Type B pancreatic cell (in vitro differentiated cells): ENCODE measurements around the gene CACNA1D. TPM values are rescaled to one million over a fixed set of nuclear protein-coding genes. Genes with fewer than 3 reads are reported as not detected.

ENCODE experiments used
- DNase-seq: peaks from one replicate; pipeline ENCODE4 v3.0.0; 2021; ENCODE audit warnings: mixed read lengths; ENCODE audit not compliant: unreplicated experiment; ENCODE audit errors: extremely low spot score
- H3K27ac Mint-ChIP-seq: 2 replicates; pipeline ENCODE4 v1.8.0; 2021; ENCODE audit warnings: mild to moderate bottlenecking, mixed read lengths
- H3K27me3 Mint-ChIP-seq: 2 replicates; pipeline ENCODE4 v1.8.0; 2021; ENCODE audit warnings: mixed read lengths
- H3K36me3 Mint-ChIP-seq: 2 replicates; pipeline ENCODE4 v1.8.0; 2021; ENCODE audit warnings: mixed read lengths
- H3K4me1 Mint-ChIP-seq: one replicate; pipeline ENCODE4 v1.8.0; 2021; ENCODE audit warnings: mixed read lengths; ENCODE audit not compliant: unreplicated experiment
- H3K4me3 Mint-ChIP-seq: 2 replicates; pipeline ENCODE4 v1.8.0; 2021; ENCODE audit warnings: mild to moderate bottlenecking, mixed read lengths
- H3K9me3 Mint-ChIP-seq: 2 replicates; pipeline ENCODE4 v1.8.0; 2021; ENCODE audit warnings: mixed read lengths
- CTCF ChIP-seq: fragments of 200-600 bp; sonication (generic); conservative IDR thresholded peaks from 2 replicates; pipeline ENCODE4 v1.5.0; 2021; ENCODE audit warnings: antibody characterized with exemption, mild to moderate bottlenecking
- total RNA-seq: library from RNA; stranded (reverse); gene quantifications from 2 replicates; pipeline ENCODE4 v1.2.1, GENCODE V29; 2021; ENCODE audit warnings: low replicate concordance

The CACNA1D gene
- total RNA-seq, 1 donor from 2014 or later, result 17.4 TPM

- H3K9me3 Mint-ChIP-seq, result no peaks in the 10 kb centered on the region
- no peak overlapping the region for H3K27ac Mint-ChIP-seq
- no peak for TF ChIP-seq CTCF
- H3K4me3 Mint-ChIP-seq, result no peak overlapping the region
- no peaks in the 10 kb centered on the region for H3K27me3 Mint-ChIP-seq
- no peaks in the 10 kb centered on the region for H3K4me1 Mint-ChIP-seq
- H3K36me3 Mint-ChIP-seq, result no peaks in the 10 kb centered on the region
- DNase-seq, result no peak
These were observed 321.2 kb downstream of the CACNA1D start for GRCh38 chr3:53815651-53816050.

GRCh38 chr3:53816425-53816824 lies 322.0 kb downstream of the CACNA1D start:
- H3K9me3 Mint-ChIP-seq, result no peaks in the 10 kb centered on the region
- H3K27me3 Mint-ChIP-seq, result no peaks in the 10 kb centered on the region
- no peak for TF ChIP-seq CTCF
- no peak overlapping the region for H3K27ac Mint-ChIP-seq
- H3K4me1 Mint-ChIP-seq, result no peaks in the 10 kb centered on the region
- no peak for DNase-seq
- no peaks in the 10 kb centered on the region for H3K36me3 Mint-ChIP-seq
- H3K4me3 Mint-ChIP-seq, result no peak overlapping the region

GRCh38 chr3:53817211-53817610 lies 322.8 kb downstream of the CACNA1D start:
- H3K4me3 Mint-ChIP-seq, result no peak overlapping the region
- H3K4me1 Mint-ChIP-seq, result no peaks in the 10 kb centered on the region
- no peaks in the 10 kb centered on the region for H3K27me3 Mint-ChIP-seq
- no peak for TF ChIP-seq CTCF
- H3K9me3 Mint-ChIP-seq, result no peaks in the 10 kb centered on the region
- no peak overlapping the region for H3K27ac Mint-ChIP-seq
- H3K36me3 Mint-ChIP-seq, result no peaks in the 10 kb centered on the region
- DNase-seq, result no peak

- no peak for TF ChIP-seq CTCF
- no peaks in the 10 kb centered on the region for H3K4me1 Mint-ChIP-seq
- H3K27me3 Mint-ChIP-seq, result no peaks in the 10 kb centered on the region
- H3K27ac Mint-ChIP-seq, result no peak overlapping the region
- no peak overlapping the region for H3K4me3 Mint-ChIP-seq
- no peak for DNase-seq
- H3K36me3 Mint-ChIP-seq, result no peaks in the 10 kb centered on the region
- H3K9me3 Mint-ChIP-seq, result no peaks in the 10 kb centered on the region
These were observed 323.4 kb downstream of the CACNA1D start for GRCh38 chr3:53817809-53818208.

- Mint-ChIP-seq H3K27me3 (no peaks in the 10 kb centered on the region), H3K9me3 (no peaks in the 10 kb centered on the region), H3K27ac (no peak overlapping the region), H3K36me3 (no peaks in the 10 kb centered on the region), H3K4me1 (no peaks in the 10 kb centered on the region), H3K4me3 (no peak overlapping the region)
- peak; percentile 60 for DNase-seq
- TF ChIP-seq CTCF, result no peak
These were observed 324.1 kb downstream of the CACNA1D start for GRCh38 chr3:53818221-53819162.
